ENCODE results near the gene TNFAIP8. TPM values are rescaled to one million over a fixed set of nuclear protein-coding genes. Genes with fewer than 3 reads are reported as not detected.

TNFAIP8 gene
- total RNA-seq, 1 experiment from 2014 or later = 8.0 TPM

DNA sequence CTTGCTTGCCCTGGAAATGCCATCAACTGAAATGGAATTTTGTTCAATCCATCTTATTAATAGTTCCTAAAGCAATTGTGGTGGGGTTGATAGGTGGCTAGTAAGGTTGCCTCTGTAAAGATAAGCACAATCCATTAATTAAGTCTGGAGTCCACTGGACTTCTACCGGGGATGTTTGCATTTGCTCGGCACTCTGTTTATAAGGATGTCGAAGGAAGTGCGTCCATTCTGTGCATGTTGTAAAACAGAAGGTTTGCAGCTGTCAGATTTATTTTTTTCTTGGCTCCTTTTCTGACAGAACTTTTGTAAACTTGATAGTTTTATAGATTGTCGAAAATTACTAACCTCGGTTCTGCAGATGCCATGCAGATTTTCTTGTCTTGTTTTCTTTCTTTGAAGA is 12.8 kb upstream of the TNFAIP8 start:
- DNase-seq (ENCODE audit: low read depth, low spot score) = no peak
- POLR2A ChIA-PET = no interaction called here
- Histone ChIP-seq H3K4me1 (ENCODE audit: control insufficient read depth, insufficient read depth, low read length) (no peaks in the 10 kb centered on the region), H3K27me3 (ENCODE audit: control insufficient read depth, insufficient read depth, low read length) (no peaks in the 10 kb centered on the region), H3K27ac (ENCODE audit: low read length) (no peak overlapping the region), H3K4me3 (ENCODE audit: low read depth in 2 of 2, low read length in 2 of 2) (no peak overlapping the region), H3K9me3 (ENCODE audit: control insufficient read depth, insufficient read depth, low read depth, low read length) (no peaks in the 10 kb centered on the region), H3K36me3 (ENCODE audit: control insufficient read depth, insufficient read depth, low read length) (no peaks in the 10 kb centered on the region)
- in situ Hi-C loops (cut with HindIII; ENCODE audit: low pct_unique_long_range_greater_than_20kb, low sequenced_read_pairs) = no loop called here
- no TSS peak for BruUV-seq (replicated peaks)
- TF ChIP-seq, protein P1, sequence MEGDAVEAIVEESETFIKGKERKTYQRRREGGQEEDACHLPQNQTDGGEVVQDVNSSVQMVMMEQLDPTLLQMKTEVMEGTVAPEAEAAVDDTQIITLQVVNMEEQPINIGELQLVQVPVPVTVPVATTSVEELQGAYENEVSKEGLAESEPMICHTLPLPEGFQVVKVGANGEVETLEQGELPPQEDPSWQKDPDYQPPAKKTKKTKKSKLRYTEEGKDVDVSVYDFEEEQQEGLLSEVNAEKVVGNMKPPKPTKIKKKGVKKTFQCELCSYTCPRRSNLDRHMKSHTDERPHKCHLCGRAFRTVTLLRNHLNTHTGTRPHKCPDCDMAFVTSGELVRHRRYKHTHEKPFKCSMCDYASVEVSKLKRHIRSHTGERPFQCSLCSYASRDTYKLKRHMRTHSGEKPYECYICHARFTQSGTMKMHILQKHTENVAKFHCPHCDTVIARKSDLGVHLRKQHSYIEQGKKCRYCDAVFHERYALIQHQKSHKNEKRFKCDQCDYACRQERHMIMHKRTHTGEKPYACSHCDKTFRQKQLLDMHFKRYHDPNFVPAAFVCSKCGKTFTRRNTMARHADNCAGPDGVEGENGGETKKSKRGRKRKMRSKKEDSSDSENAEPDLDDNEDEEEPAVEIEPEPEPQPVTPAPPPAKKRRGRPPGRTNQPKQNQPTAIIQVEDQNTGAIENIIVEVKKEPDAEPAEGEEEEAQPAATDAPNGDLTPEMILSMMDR (IDR thresholded peaks at IDR 0.05) = no peak
- TF ChIP-seq, protein P2, sequence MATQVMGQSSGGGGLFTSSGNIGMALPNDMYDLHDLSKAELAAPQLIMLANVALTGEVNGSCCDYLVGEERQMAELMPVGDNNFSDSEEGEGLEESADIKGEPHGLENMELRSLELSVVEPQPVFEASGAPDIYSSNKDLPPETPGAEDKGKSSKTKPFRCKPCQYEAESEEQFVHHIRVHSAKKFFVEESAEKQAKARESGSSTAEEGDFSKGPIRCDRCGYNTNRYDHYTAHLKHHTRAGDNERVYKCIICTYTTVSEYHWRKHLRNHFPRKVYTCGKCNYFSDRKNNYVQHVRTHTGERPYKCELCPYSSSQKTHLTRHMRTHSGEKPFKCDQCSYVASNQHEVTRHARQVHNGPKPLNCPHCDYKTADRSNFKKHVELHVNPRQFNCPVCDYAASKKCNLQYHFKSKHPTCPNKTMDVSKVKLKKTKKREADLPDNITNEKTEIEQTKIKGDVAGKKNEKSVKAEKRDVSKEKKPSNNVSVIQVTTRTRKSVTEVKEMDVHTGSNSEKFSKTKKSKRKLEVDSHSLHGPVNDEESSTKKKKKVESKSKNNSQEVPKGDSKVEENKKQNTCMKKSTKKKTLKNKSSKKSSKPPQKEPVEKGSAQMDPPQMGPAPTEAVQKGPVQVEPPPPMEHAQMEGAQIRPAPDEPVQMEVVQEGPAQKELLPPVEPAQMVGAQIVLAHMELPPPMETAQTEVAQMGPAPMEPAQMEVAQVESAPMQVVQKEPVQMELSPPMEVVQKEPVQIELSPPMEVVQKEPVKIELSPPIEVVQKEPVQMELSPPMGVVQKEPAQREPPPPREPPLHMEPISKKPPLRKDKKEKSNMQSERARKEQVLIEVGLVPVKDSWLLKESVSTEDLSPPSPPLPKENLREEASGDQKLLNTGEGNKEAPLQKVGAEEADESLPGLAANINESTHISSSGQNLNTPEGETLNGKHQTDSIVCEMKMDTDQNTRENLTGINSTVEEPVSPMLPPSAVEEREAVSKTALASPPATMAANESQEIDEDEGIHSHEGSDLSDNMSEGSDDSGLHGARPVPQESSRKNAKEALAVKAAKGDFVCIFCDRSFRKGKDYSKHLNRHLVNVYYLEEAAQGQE (IDR thresholded peaks at IDR 0.05; ENCODE audit: insufficient read depth in 1 of 2, low read depth in 2 of 2, low read length in 1 of 2) = no peak
- TF ChIP-seq SIN3A (IDR thresholded peaks at IDR 0.05; ENCODE audit: borderline replicate concordance, insufficient read depth, low read depth, low read length) (no peak), TCF7L2 (IDR thresholded peaks at IDR 0.05; ENCODE audit: low read depth, low read length) (no peak), POLR2AphosphoS5 (IDR thresholded peaks at IDR 0.05; ENCODE audit: low read depth, low read length) (no peak)
- CTCF ChIA-PET = no interaction called here
- no peak for ATAC-seq
- intact Hi-C loops (cut with micrococcal nuclease; ENCODE audit: unreplicated experiment) = no loop called here

DNA sequence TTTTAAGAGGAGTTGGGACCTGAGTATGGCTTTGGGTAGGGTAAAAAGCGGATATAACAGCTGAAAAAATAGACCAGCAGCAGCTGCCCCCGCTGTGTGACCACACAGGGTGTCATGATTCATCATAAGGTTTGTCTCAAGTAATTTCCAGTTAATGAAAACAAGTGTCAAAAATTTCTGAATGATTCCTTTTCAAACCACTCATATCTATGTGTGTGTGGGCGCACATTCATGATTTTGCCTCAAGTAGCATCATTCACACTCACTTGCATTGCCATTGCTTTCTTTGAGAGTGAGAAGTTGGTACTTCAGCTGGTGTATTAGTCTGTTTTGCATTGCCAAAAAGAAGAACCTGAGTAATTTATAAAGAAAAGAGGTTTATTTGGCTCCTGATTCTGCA is 12.1 kb upstream of the TNFAIP8 start:
- CTCF ChIA-PET = no interaction called here
- TF ChIP-seq TCF7L2 (IDR thresholded peaks at IDR 0.05; ENCODE audit: low read depth, low read length) (no peak), SIN3A (IDR thresholded peaks at IDR 0.05; ENCODE audit: borderline replicate concordance, insufficient read depth, low read depth, low read length) (no peak), POLR2AphosphoS5 (IDR thresholded peaks at IDR 0.05; ENCODE audit: low read depth, low read length) (no peak)
- TF ChIP-seq, protein P1 (IDR thresholded peaks at IDR 0.05) = no peak
- TF ChIP-seq, protein P2 (IDR thresholded peaks at IDR 0.05; ENCODE audit: insufficient read depth in 1 of 2, low read depth in 2 of 2, low read length in 1 of 2) = no peak
- Histone ChIP-seq H3K36me3 (ENCODE audit: control insufficient read depth, insufficient read depth, low read length) (no peaks in the 10 kb centered on the region), H3K27me3 (ENCODE audit: control insufficient read depth, insufficient read depth, low read length) (no peaks in the 10 kb centered on the region), H3K4me3 (ENCODE audit: low read depth in 2 of 2, low read length in 2 of 2) (no peak overlapping the region), H3K4me1 (ENCODE audit: control insufficient read depth, insufficient read depth, low read length) (no peaks in the 10 kb centered on the region), H3K27ac (ENCODE audit: low read length) (no peak overlapping the region), H3K9me3 (ENCODE audit: control insufficient read depth, insufficient read depth, low read depth, low read length) (no peaks in the 10 kb centered on the region)
- BruUV-seq (replicated peaks) = no TSS peak
- DNase-seq (ENCODE audit: low read depth, low spot score) = no peak
- no peak for ATAC-seq
- POLR2A ChIA-PET = no interaction called here
- intact Hi-C loops (cut with micrococcal nuclease; ENCODE audit: unreplicated experiment) = no loop called here
- in situ Hi-C loops (cut with HindIII; ENCODE audit: low pct_unique_long_range_greater_than_20kb, low sequenced_read_pairs) = no loop called here
